WTC11 (cell line): Measurements from ENCODE around the gene ZNF740. TPM values are rescaled to one million over a fixed set of nuclear protein-coding genes. Genes with fewer than 3 reads are reported as not detected.

Experiments used
- ATAC-seq: fragments of 200-7000 bp; cut with Tn5 transposase; 2 replicates; pipeline ENCODE4 v1.10.0; 2021; ENCODE audit warnings: mild to moderate bottlenecking, moderate library complexity
- CTCF ChIA-PET: fragments of 300-600 bp; sonication (Branson Sonifier 250); formaldehyde crosslinking; loops from one replicate; lab custom pipeline; 2021; ENCODE audit warnings: antibody characterized with exemption; lab: Charles Lee
- POLR2A ChIA-PET: fragments of 350-600 bp; sonication (Branson Sonifier 250); formaldehyde crosslinking; loops from one replicate; lab custom pipeline; 2021; ENCODE audit warnings: antibody characterized with exemption; lab: Charles Lee
- DNase-seq: peaks from one replicate; pipeline ENCODE4 v3.0.0; 2021; ENCODE audit warnings: low spot score
- H3K27ac Mint-ChIP-seq: 2 replicates; pipeline ENCODE4 v1.8.0; 2021; ENCODE audit warnings: mixed read lengths
- H3K27me3 Mint-ChIP-seq: 2 replicates; pipeline ENCODE4 v1.8.0; 2021; ENCODE audit warnings: low read depth, mild to moderate bottlenecking, moderate library complexity, mixed read lengths
- H3K36me3 Mint-ChIP-seq: 2 replicates; pipeline ENCODE4 v1.8.0; 2021; ENCODE audit warnings: mixed read lengths
- H3K4me1 Mint-ChIP-seq: 2 replicates; pipeline ENCODE4 v1.8.0; 2022; ENCODE audit warnings: mixed read lengths
- H3K4me3 Mint-ChIP-seq: 2 replicates; pipeline ENCODE4 v1.8.0; 2021; ENCODE audit warnings: mild to moderate bottlenecking, moderate library complexity, mixed read lengths
- H3K9me3 Mint-ChIP-seq: 2 replicates; pipeline ENCODE4 v1.8.0; 2021; ENCODE audit warnings: mixed read lengths
- GRHL2 ChIP-seq: fragments of 250-450 bp; sonication (Bioruptor Pico); IDR thresholded peaks from 2 replicates; pipeline ENCODE4 v1.8.0; 2022; ENCODE audit warnings: mild to moderate bottlenecking, moderate library complexity; ENCODE audit not compliant: insufficient replicate concordance, severe bottlenecking
- JAZF1 ChIP-seq: fragments of 250-450 bp; sonication (Bioruptor Pico); IDR thresholded peaks from 2 replicates; pipeline ENCODE4 v1.9.0; 2021; ENCODE audit warnings: moderate library complexity, mild to moderate bottlenecking, inconsistent platforms
- NFATC4 ChIP-seq: fragments of 250-450 bp; sonication (Bioruptor Pico); IDR thresholded peaks from 2 replicates; pipeline ENCODE4 v1.9.0; 2021; ENCODE audit warnings: mild to moderate bottlenecking
- NR2C2 ChIP-seq: sonication (generic); formaldehyde crosslinking; IDR thresholded peaks from 2 replicates; pipeline ENCODE4 v1.8.0; 2022; ENCODE audit warnings: mild to moderate bottlenecking, missing genetic modification reagents
- NR3C1 ChIP-seq: sonication (generic); formaldehyde crosslinking; conservative IDR thresholded peaks from 2 replicates; pipeline ENCODE4 v1.8.1; 2023; ENCODE audit warnings: low read depth, mild to moderate bottlenecking, missing genetic modification reagents
- SOX15 ChIP-seq: fragments of 250-450 bp; sonication (Bioruptor Pico); IDR thresholded peaks from 2 replicates; pipeline ENCODE4 v1.9.0; 2021; ENCODE audit warnings: mild to moderate bottlenecking
- TCF7 ChIP-seq: sonication (generic); formaldehyde crosslinking; IDR thresholded peaks from 2 replicates; pipeline ENCODE4 v1.8.0; 2022; ENCODE audit warnings: mild to moderate bottlenecking, low read depth, missing genetic modification reagents, moderate library complexity
- ZNF263 ChIP-seq: sonication (generic); formaldehyde crosslinking; IDR thresholded peaks from 2 replicates; pipeline ENCODE4 v1.8.1; 2022; ENCODE audit warnings: low read depth, mild to moderate bottlenecking, moderate library complexity, missing genetic modification reagents
- ZNF423 ChIP-seq: fragments of 250-450 bp; sonication (Bioruptor Pico); IDR thresholded peaks from 2 replicates; pipeline ENCODE4 v2.1.2; 2022; ENCODE audit warnings: mild to moderate bottlenecking, moderate library complexity
- total RNA-seq: library from RNA; stranded (reverse); gene quantifications from 3 replicates; pipeline ENCODE4 v1.2.3, GENCODE V29; 2021
- TF ChIP-seq, protein P1 (sequence below): sonication (generic); formaldehyde crosslinking; IDR thresholded peaks from 2 replicates; pipeline ENCODE4 v1.8.1; 2023; ENCODE audit warnings: mild to moderate bottlenecking, missing genetic modification reagents, moderate library complexity
- TF ChIP-seq, protein P2 (sequence below): sonication (generic); formaldehyde crosslinking; IDR thresholded peaks from 2 replicates; pipeline ENCODE4 v1.8.0; 2022; ENCODE audit warnings: mild to moderate bottlenecking, missing genetic modification reagents
- TF ChIP-seq, protein P3 (sequence below): sonication (generic); formaldehyde crosslinking; IDR thresholded peaks from 2 replicates; pipeline ENCODE4 v1.8.0; 2022; ENCODE audit warnings: missing genetic modification reagents
- TF ChIP-seq, protein P4 (sequence below): sonication (generic); formaldehyde crosslinking; IDR thresholded peaks from 2 replicates; pipeline ENCODE4 v1.8.1; 2023; ENCODE audit warnings: mild to moderate bottlenecking, missing genetic modification reagents
- TF ChIP-seq, protein P5 (sequence below): fragments of 250-450 bp; sonication (Bioruptor Pico); IDR thresholded peaks from 2 replicates; pipeline ENCODE4 v1.8.0; 2021; ENCODE audit warnings: mild to moderate bottlenecking
- TF ChIP-seq, protein P6 (sequence below): sonication (generic); formaldehyde crosslinking; IDR thresholded peaks from 2 replicates; pipeline ENCODE4 v1.8.1; 2023; ENCODE audit warnings: mild to moderate bottlenecking, moderate library complexity, missing genetic modification reagents
- TF ChIP-seq, protein P7 (sequence below): sonication (generic); formaldehyde crosslinking; conservative IDR thresholded peaks from 2 replicates; pipeline ENCODE4 v1.8.1; 2022; ENCODE audit warnings: mild to moderate bottlenecking, missing genetic modification reagents
- TF ChIP-seq, protein P8 (sequence below): sonication (generic); formaldehyde crosslinking; IDR thresholded peaks from 2 replicates; pipeline ENCODE4 v1.8.0; 2023; ENCODE audit warnings: missing genetic modification reagents

Gene ZNF740
- total RNA-seq, 1 experiment from 2014 or later: 26.6 TPM

DNA sequence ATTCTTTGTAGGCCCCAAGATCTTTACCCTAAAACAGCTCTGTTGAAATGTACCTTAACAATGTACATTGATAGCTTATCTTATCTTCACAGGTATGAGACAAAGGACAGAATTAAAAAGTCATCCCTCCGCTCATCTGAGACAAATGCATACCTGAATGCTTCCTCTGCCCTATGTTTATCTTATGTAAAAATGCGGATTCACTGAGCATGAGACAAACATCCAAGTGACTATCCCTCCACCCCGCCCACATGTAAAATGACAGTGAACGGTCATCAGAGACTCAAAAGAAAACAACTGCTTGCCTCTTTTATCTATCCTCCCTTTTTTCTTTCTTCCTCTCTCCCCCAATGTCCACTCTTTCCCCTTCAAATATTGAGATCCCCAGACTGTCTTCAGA lies 37.2 kb upstream of the ZNF740 start:
- H3K4me1 Mint-ChIP-seq: no peaks in the 10 kb centered on the region
- TF ChIP-seq SOX15 (CRISPR knock-in tag) (no peak), ZNF423 (no peak)
- TF ChIP-seq, protein P1, sequence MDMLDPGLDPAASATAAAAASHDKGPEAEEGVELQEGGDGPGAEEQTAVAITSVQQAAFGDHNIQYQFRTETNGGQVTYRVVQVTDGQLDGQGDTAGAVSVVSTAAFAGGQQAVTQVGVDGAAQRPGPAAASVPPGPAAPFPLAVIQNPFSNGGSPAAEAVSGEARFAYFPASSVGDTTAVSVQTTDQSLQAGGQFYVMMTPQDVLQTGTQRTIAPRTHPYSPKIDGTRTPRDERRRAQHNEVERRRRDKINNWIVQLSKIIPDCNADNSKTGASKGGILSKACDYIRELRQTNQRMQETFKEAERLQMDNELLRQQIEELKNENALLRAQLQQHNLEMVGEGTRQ (CRISPR knock-in tag): no peak
- TF ChIP-seq, protein P2, sequence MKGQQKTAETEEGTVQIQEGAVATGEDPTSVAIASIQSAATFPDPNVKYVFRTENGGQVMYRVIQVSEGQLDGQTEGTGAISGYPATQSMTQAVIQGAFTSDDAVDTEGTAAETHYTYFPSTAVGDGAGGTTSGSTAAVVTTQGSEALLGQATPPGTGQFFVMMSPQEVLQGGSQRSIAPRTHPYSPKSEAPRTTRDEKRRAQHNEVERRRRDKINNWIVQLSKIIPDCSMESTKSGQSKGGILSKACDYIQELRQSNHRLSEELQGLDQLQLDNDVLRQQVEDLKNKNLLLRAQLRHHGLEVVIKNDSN (CRISPR knock-in tag): no peak
- TF ChIP-seq, all 79 proteins: peak for 0
- Mint-ChIP-seq H3K4me3 (no peak overlapping the region), H3K9me3 (peaks cover 20% of the 10 kb centered on the region), H3K27me3 (peaks cover 28% of the 10 kb centered on the region), H3K36me3 (peaks cover 12% of the 10 kb centered on the region), H3K27ac (no peak overlapping the region)
- ChIA-PET CTCF (interaction anchor here (0.6 to 1.0 kb wide), 3 partner anchors 16 to 59 kb away, joined by 3 to 5 read pairs (median 3); no protein-coding TSS in a partner anchor), POLR2A (no interaction called here)
- no peak for ATAC-seq
- DNase-seq: no peak

DNA sequence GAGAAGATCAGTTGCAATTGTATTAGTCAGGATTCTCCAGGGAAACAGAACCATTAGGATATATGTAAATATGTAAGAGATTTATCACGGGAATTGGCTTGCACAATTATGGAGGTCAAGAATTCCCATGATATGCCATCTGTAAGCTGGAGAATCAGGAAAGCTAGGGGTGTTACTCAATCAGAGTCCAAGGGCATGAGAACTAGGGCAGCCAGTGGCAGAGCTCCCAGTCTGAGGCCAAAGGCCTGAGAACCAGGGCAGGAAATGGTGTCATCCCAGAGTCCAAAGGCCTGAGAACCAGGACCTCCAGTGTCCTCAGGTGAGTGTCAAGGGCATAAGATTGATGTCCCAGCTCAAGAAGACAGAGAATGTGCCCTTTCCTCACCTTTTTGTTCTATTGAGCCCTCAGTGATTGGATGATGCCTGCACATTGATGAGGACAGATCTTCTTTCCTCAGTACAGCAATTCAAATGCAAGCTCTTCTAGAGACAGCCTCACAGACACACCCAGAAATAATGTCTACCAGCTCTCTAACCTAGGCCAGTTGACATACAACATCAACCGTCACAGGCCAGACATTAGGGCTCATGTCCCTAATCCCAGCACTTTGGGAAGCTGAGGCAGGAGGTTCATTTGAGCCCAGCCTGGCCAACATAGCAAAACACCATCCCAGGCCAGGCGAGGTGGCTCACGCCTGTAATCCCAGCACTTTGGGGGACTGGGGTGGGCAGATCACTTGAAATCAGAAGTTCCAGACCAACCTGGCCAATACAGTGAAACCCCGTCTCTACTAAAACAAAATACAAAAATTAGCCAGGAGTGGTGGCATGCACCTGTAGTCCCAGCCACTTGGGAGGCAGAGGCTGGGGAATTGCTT lies 34.9 kb upstream of the ZNF740 start:
- ATAC-seq: no peak
- Mint-ChIP-seq H3K4me3 (no peak overlapping the region), H3K9me3 (no peaks in the 10 kb centered on the region), H3K27ac (no peak overlapping the region), H3K36me3 (no peaks in the 10 kb centered on the region), H3K4me1 (peaks cover 3% of the 10 kb centered on the region; the same call in 1 of the 2 replicates), H3K27me3 (peaks cover 15% of the 10 kb centered on the region)
- POLR2A ChIA-PET: no interaction called here
- no peak for DNase-seq
- TF ChIP-seq ZNF263 (CRISPR knock-in tag) (no peak), NR2C2 (CRISPR knock-in tag) (no peak)
- TF ChIP-seq, protein P3, sequence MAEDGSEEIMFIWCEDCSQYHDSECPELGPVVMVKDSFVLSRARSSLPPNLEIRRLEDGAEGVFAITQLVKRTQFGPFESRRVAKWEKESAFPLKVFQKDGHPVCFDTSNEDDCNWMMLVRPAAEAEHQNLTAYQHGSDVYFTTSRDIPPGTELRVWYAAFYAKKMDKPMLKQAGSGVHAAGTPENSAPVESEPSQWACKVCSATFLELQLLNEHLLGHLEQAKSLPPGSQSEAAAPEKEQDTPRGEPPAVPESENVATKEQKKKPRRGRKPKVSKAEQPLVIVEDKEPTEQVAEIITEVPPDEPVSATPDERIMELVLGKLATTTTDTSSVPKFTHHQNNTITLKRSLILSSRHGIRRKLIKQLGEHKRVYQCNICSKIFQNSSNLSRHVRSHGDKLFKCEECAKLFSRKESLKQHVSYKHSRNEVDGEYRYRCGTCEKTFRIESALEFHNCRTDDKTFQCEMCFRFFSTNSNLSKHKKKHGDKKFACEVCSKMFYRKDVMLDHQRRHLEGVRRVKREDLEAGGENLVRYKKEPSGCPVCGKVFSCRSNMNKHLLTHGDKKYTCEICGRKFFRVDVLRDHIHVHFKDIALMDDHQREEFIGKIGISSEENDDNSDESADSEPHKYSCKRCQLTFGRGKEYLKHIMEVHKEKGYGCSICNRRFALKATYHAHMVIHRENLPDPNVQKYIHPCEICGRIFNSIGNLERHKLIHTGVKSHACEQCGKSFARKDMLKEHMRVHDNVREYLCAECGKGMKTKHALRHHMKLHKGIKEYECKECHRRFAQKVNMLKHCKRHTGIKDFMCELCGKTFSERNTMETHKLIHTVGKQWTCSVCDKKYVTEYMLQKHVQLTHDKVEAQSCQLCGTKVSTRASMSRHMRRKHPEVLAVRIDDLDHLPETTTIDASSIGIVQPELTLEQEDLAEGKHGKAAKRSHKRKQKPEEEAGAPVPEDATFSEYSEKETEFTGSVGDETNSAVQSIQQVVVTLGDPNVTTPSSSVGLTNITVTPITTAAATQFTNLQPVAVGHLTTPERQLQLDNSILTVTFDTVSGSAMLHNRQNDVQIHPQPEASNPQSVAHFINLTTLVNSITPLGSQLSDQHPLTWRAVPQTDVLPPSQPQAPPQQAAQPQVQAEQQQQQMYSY: no peak
- CTCF ChIA-PET: interaction anchor here (2.0 to 3.1 kb wide), 2 partner anchors 14 to 80 kb away, joined by 8 to 10 read pairs; no protein-coding TSS in a partner anchor

DNA sequence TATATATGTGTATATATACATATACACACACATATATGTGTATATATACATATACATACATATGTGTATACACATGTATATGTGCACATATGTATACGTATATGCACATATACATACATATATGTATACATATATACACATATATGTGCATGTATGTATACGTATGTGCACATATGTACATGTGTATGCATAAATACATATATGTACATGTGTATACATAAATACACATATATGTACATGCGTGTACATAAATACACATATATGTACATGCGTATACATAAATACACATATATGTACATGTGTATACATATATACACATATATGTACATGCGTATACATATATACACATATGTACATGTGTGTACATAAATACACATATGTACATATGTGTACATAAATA lies 33.3 kb upstream of the ZNF740 start:
- ATAC-seq (no peak), DNase-seq (no peak)
- Mint-ChIP-seq H3K27ac (no peak overlapping the region), H3K36me3 (no peaks in the 10 kb centered on the region), H3K4me3 (no peak overlapping the region), H3K27me3 (peaks cover 23% of the 10 kb centered on the region), H3K4me1 (peaks cover 3% of the 10 kb centered on the region; the same call in 1 of the 2 replicates), H3K9me3 (no peaks in the 10 kb centered on the region)
- ChIA-PET POLR2A (no interaction called here), CTCF (interaction anchor here (1.0 kb wide), 1 partner anchor 13 kb away, joined by 3 read pairs; no protein-coding TSS in a partner anchor)
- TF ChIP-seq NFATC4 (CRISPR knock-in tag): no peak
- TF ChIP-seq, protein P4, sequence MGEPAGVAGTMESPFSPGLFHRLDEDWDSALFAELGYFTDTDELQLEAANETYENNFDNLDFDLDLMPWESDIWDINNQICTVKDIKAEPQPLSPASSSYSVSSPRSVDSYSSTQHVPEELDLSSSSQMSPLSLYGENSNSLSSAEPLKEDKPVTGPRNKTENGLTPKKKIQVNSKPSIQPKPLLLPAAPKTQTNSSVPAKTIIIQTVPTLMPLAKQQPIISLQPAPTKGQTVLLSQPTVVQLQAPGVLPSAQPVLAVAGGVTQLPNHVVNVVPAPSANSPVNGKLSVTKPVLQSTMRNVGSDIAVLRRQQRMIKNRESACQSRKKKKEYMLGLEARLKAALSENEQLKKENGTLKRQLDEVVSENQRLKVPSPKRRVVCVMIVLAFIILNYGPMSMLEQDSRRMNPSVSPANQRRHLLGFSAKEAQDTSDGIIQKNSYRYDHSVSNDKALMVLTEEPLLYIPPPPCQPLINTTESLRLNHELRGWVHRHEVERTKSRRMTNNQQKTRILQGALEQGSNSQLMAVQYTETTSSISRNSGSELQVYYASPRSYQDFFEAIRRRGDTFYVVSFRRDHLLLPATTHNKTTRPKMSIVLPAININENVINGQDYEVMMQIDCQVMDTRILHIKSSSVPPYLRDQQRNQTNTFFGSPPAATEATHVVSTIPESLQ (CRISPR knock-in tag): no peak
- TF ChIP-seq GRHL2 (CRISPR knock-in tag): no peak
- TF ChIP-seq, protein P5, sequence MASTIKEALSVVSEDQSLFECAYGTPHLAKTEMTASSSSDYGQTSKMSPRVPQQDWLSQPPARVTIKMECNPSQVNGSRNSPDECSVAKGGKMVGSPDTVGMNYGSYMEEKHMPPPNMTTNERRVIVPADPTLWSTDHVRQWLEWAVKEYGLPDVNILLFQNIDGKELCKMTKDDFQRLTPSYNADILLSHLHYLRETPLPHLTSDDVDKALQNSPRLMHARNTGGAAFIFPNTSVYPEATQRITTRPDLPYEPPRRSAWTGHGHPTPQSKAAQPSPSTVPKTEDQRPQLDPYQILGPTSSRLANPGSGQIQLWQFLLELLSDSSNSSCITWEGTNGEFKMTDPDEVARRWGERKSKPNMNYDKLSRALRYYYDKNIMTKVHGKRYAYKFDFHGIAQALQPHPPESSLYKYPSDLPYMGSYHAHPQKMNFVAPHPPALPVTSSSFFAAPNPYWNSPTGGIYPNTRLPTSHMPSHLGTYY (CRISPR knock-in tag): no peak
- TF ChIP-seq TCF7 (CRISPR knock-in tag): no peak
- TF ChIP-seq, protein P6, sequence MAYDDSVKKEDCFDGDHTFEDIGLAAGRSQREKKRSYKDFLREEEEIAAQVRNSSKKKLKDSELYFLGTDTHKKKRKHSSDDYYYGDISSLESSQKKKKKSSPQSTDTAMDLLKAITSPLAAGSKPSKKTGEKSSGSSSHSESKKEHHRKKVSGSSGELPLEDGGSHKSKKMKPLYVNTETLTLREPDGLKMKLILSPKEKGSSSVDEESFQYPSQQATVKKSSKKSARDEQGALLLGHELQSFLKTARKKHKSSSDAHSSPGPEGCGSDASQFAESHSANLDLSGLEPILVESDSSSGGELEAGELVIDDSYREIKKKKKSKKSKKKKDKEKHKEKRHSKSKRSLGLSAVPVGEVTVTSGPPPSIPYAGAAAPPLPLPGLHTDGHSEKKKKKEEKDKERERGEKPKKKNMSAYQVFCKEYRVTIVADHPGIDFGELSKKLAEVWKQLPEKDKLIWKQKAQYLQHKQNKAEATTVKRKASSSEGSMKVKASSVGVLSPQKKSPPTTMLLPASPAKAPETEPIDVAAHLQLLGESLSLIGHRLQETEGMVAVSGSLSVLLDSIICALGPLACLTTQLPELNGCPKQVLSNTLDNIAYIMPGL (CRISPR knock-in tag): no peak
- TF ChIP-seq NR3C1 (CRISPR knock-in tag): no peak
- TF ChIP-seq JAZF1 (CRISPR knock-in tag): no peak
- TF ChIP-seq, protein P7, sequence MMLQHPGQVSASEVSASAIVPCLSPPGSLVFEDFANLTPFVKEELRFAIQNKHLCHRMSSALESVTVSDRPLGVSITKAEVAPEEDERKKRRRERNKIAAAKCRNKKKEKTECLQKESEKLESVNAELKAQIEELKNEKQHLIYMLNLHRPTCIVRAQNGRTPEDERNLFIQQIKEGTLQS (CRISPR knock-in tag): no peak
- TF ChIP-seq, protein P8, sequence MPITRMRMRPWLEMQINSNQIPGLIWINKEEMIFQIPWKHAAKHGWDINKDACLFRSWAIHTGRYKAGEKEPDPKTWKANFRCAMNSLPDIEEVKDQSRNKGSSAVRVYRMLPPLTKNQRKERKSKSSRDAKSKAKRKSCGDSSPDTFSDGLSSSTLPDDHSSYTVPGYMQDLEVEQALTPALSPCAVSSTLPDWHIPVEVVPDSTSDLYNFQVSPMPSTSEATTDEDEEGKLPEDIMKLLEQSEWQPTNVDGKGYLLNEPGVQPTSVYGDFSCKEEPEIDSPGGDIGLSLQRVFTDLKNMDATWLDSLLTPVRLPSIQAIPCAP: no peak
